Ovary (tissue), 3 donors: ENCODE results near the gene TBX3.

ENCODE experiments used
- CTCF ChIP-seq, 3 donors: fragments of 450-650 bp in 2 of 3; fragments of 200-600 bp in 1 of 3; IDR thresholded peaks; one replicate each; pipeline versions ENCODE4 v1.5.1 to v1.8.0; 2016 to 2022; ENCODE audit warnings: antibody characterized with exemption in 3 of 3, mild to moderate bottlenecking in 1 of 3
- EP300 ChIP-seq: sonication (generic); formaldehyde crosslinking; IDR thresholded peaks from one replicate; pipeline ENCODE4 v1.6.1; 2017; ENCODE audit warnings: antibody characterized with exemption
- POLR2A ChIP-seq: fragments of 450-650 bp; IDR thresholded peaks from one replicate; pipeline ENCODE4 v1.6.1; 2017; ENCODE audit warnings: antibody characterized with exemption, mild to moderate bottlenecking, moderate library complexity
- donor health status: DM: no; HTN: no; CAD: no.

DNA sequence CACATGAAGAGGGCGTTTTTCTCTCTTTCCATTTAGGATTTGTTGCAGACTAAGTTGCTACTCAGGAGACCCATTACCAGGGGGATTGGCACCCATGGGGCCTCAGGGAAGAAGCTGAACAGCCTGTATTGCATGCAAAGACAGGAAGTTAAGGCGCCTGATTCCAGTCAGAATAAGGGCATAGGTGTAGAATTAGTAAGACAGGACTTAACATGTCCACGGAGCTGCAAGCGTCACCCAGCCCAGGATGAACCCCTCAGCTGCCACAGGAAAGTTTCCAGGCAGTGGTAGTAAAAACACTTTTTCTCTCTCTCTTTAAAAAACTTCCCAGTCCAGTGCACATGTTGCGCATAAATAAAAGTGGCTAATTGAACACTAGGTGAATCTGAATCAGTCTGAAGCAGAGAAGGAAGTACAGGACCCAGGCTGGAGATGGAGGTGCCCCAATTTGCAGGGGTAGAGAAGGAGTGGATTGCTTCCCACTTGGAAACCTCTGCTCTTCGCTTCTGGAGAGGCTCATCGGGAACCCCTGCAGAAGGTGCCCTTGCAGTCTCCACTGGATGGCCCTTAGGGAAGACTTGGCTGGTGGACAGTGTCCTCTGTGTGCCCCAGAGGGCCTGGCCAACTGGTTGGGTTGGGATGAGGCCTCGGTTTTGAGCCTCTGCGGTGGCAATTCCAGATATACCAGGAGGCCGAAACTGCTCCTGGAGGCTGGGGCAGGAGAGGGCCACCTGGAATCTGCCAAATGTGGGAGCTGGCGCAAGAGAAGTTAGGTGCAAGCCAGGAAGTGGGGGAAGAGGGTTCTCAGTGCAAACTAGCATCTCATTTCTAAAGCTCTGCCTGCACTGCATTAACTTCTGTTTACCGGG, 10.7 kb upstream of the TBX3 start:
- TF ChIP-seq POLR2A (no peak), CTCF (IDR thresholded peaks at IDR 0.05) (no peak), EP300 (no peak)
